Calu3 (cell line): ENCODE measurements around the gene CLEC20A. TPM values are rescaled to one million over a fixed set of nuclear protein-coding genes. Genes with fewer than 3 reads are reported as not detected.

Experiments
- BruUV-seq: library from RNA; stranded (reverse); fragments of 400-500 nt; replicated peaks from 2 replicates; lab custom pipeline; 2021; lab: Mats Ljungman, UMichigan
- CTCF ChIA-PET: fragments of 300-600 bp; sonication (Branson Sonifier 250); formaldehyde crosslinking; loops from one replicate; lab custom pipeline; 2022; ENCODE audit warnings: antibody characterized with exemption; lab: Charles Lee
- DNase-seq: peaks from one replicate; pipeline ENCODE4 v3.0.0; 2022
- H3K27ac Mint-ChIP-seq: one replicate; pipeline ENCODE4 v1.8.0; 2022; ENCODE audit warnings: mixed read lengths; ENCODE audit not compliant: unreplicated experiment
- H3K27me3 Mint-ChIP-seq: one replicate; pipeline ENCODE4 v1.8.0; 2022; ENCODE audit warnings: mixed read lengths; ENCODE audit not compliant: unreplicated experiment
- H3K36me3 Mint-ChIP-seq: one replicate; pipeline ENCODE4 v1.8.0; 2022; ENCODE audit warnings: mild to moderate bottlenecking, moderate library complexity, mixed read lengths; ENCODE audit not compliant: insufficient read depth, unreplicated experiment
- H3K4me1 Mint-ChIP-seq: one replicate; pipeline ENCODE4 v1.8.0; 2022; ENCODE audit warnings: mild to moderate bottlenecking, low read depth, mixed read lengths; ENCODE audit not compliant: unreplicated experiment
- H3K4me3 Mint-ChIP-seq: one replicate; pipeline ENCODE4 v1.8.0; 2022; ENCODE audit warnings: mild to moderate bottlenecking, low read depth, moderate library complexity, mixed read lengths; ENCODE audit not compliant: unreplicated experiment
- H3K9me3 Mint-ChIP-seq: one replicate; pipeline ENCODE4 v1.8.0; 2022; ENCODE audit warnings: low read depth, mixed read lengths; ENCODE audit not compliant: unreplicated experiment
- CTCF ChIP-seq: fragments of 200-600 bp; IDR thresholded peaks from one replicate; pipeline ENCODE4 v1.8.0; 2022; ENCODE audit warnings: antibody characterized with exemption; ENCODE audit not compliant: unreplicated experiment
- intact Hi-C: fragments of 100-400 bp; cut with micrococcal nuclease; formaldehyde crosslinking; loops from one replicate; pipeline ENCODE4 v1.10.0; 2022; ENCODE audit not compliant: unreplicated experiment
- total RNA-seq: library from RNA; stranded (reverse); gene quantifications from 2 replicates; pipeline ENCODE4 v1.2.3, GENCODE V29; 2022

The CLEC20A gene
- total RNA-seq, 1 experiment from 2014 or later = not detected

GRCh38 chr1:178541829-178542553 is 45.2 kb upstream of the CLEC20A start:
- CTCF ChIA-PET = interaction anchor here (0.6 to 3.6 kb wide), 5 partner anchors 184 to 461 kb away, joined by 3 to 27 read pairs (median 13); partner anchors contain the start of gene RALGPS2
- H3K9me3 Mint-ChIP-seq = no peaks in the 10 kb centered on the region
- DNase-seq = peak; percentile 65
- no TSS peak for BruUV-seq
- H3K27me3 Mint-ChIP-seq = no peaks in the 10 kb centered on the region
- peak overlapping the region; percentile 95 for H3K4me3 Mint-ChIP-seq
- peaks cover 30% of the 10 kb centered on the region for H3K36me3 Mint-ChIP-seq
- peak overlapping the region; percentile 56 for H3K27ac Mint-ChIP-seq
- no peak for TF ChIP-seq CTCF
- intact Hi-C loops = loop anchor here (1.0 to 10.0 kb wide), 6 partner anchors 67 to 330 kb away; partner anchors contain the start of gene ANGPTL1
- peaks cover 46% of the 10 kb centered on the region for H3K4me1 Mint-ChIP-seq

- no peaks in the 10 kb centered on the region for H3K9me3 Mint-ChIP-seq
- H3K4me1 Mint-ChIP-seq = peaks cover 52% of the 10 kb centered on the region
- CTCF ChIA-PET = interaction anchor here (0.7 to 3.6 kb wide), 2 partner anchors 231 to 462 kb away, joined by 3 to 27 read pairs; no protein-coding TSS in a partner anchor
- BruUV-seq = no TSS peak
- peak overlapping the region; percentile 95 for H3K4me3 Mint-ChIP-seq
- H3K27ac Mint-ChIP-seq = peak overlapping the region; percentile 56
- no peaks in the 10 kb centered on the region for H3K27me3 Mint-ChIP-seq
- DNase-seq = no peak
- peaks cover 30% of the 10 kb centered on the region for H3K36me3 Mint-ChIP-seq
- intact Hi-C loops = loop anchor here (5.0 to 10.0 kb wide), 3 partner anchors 116 to 331 kb away; partner anchors contain the start of gene ANGPTL1
- no peak for TF ChIP-seq CTCF
These were observed 44.6 kb upstream of the CLEC20A start for GRCh38 chr1:178541379-178541778.

GRCh38 chr1:178540646-178541045 is 43.9 kb upstream of the CLEC20A start:
- BruUV-seq = no TSS peak
- no peak for TF ChIP-seq CTCF
- intact Hi-C loops = loop anchor here (5.0 to 10.0 kb wide), 3 partner anchors 117 to 332 kb away; partner anchors contain the start of gene ANGPTL1
- H3K36me3 Mint-ChIP-seq = peaks cover 30% of the 10 kb centered on the region
- H3K4me3 Mint-ChIP-seq = no peak overlapping the region
- no peak for DNase-seq
- H3K27me3 Mint-ChIP-seq = no peaks in the 10 kb centered on the region
- H3K27ac Mint-ChIP-seq = no peak overlapping the region
- H3K4me1 Mint-ChIP-seq = peaks cover 59% of the 10 kb centered on the region
- CTCF ChIA-PET = interaction anchor here (3.6 kb wide), 1 partner anchor 462 kb away, joined by 27 read pairs; no protein-coding TSS in a partner anchor
- H3K9me3 Mint-ChIP-seq = no peaks in the 10 kb centered on the region

GRCh38 chr1:178540204-178540603 is 43.4 kb upstream of the CLEC20A start:
- H3K4me1 Mint-ChIP-seq = peaks cover 59% of the 10 kb centered on the region

More at GRCh38 chr1:178540204-178540603, 43.4 kb upstream of the CLEC20A start:
- CTCF ChIA-PET = no interaction called here
- BruUV-seq = no TSS peak
- peaks cover 30% of the 10 kb centered on the region for H3K36me3 Mint-ChIP-seq
- H3K9me3 Mint-ChIP-seq = no peaks in the 10 kb centered on the region
- DNase-seq = no peak
- no peaks in the 10 kb centered on the region for H3K27me3 Mint-ChIP-seq
- H3K4me3 Mint-ChIP-seq = no peak overlapping the region
- TF ChIP-seq CTCF = no peak
- H3K27ac Mint-ChIP-seq = no peak overlapping the region
- intact Hi-C loops = loop anchor here (5.0 to 10.0 kb wide), 3 partner anchors 117 to 332 kb away; partner anchors contain the start of gene ANGPTL1
